Spleen (tissue), 11 donors: ENCODE data around the gene ZNF862. TPM values are rescaled to one million over a fixed set of nuclear protein-coding genes. Genes with fewer than 3 reads are reported as not detected.

ENCODE experiments used
- DNase-seq: peaks from one replicate; pipeline ENCODE4 v3.0.0-alpha.2; 2020
- H3K27ac ChIP-seq, 8 donors: fragments of 200-600 bp; sonication (generic) in 7 of 8; 1 replicate in 4 of 8; 2 replicates in 4 of 8; pipeline versions ENCODE4 v1.5.0 to v1.8.0; 2016 to 2021; ENCODE audit warnings: inconsistent platforms in 4 of 8, mild to moderate bottlenecking in 4 of 8, moderate library complexity in 1 of 8
- H3K27me3 ChIP-seq, 7 donors: fragments of 200-600 bp; sonication (generic) in 6 of 7; replicated peaks in 1 of 7; 1 replicate in 4 of 7; 2 replicates in 3 of 7; pipeline versions ENCODE4 v1.5.0 to v1.8.0; 2016 to 2021; ENCODE audit warnings: inconsistent platforms in 3 of 7, mild to moderate bottlenecking in 1 of 7
- H3K36me3 ChIP-seq, 6 donors: fragments of 200-600 bp; sonication (generic) in 5 of 6; 1 replicate in 4 of 6; 2 replicates in 2 of 6; pipeline versions ENCODE4 v1.5.0 to v1.8.0; 2016 to 2021; ENCODE audit warnings: inconsistent platforms in 2 of 6
- H3K4me1 ChIP-seq, 6 donors: fragments of 200-600 bp; sonication (generic) in 5 of 6; 1 replicate in 3 of 6; 2 replicates in 3 of 6; pipeline versions ENCODE4 v1.5.0 to v1.8.0; 2016 to 2021; ENCODE audit warnings: inconsistent platforms in 3 of 6
- H3K4me3 ChIP-seq, 8 donors: fragments of 200-600 bp; sonication (generic) in 7 of 8; 1 replicate in 4 of 8; 2 replicates in 4 of 8; pipeline versions ENCODE4 v1.5.0 to v1.8.0; 2016 to 2021; ENCODE audit warnings: inconsistent platforms in 4 of 8, mild to moderate bottlenecking in 4 of 8, moderate library complexity in 2 of 8
- H3K9me3 ChIP-seq, 8 donors: fragments of 200-600 bp; sonication (generic) in 7 of 8; 1 replicate in 4 of 8; 2 replicates in 4 of 8; pipeline versions ENCODE4 v1.5.0 to v1.8.0; 2016 to 2021; ENCODE audit warnings: inconsistent platforms in 4 of 8
- POLR2A ChIP-seq, 3 donors: fragments of 450-650 bp; IDR thresholded peaks; one replicate each; pipeline ENCODE4 v1.5.1; 2017; ENCODE audit warnings: antibody characterized with exemption in 3 of 3, mild to moderate bottlenecking in 1 of 3
- POLR2AphosphoS5 ChIP-seq, 3 donors: sonication (generic); formaldehyde crosslinking; IDR thresholded peaks; one replicate each; pipeline ENCODE4 v1.5.1; 2017; ENCODE audit warnings: antibody characterized with exemption in 3 of 3
- WGBS, 5 donors: extraction: QIAGEN DNeasy Blood & Tissue Kit in 3 of 5; methylation state at CpG; one replicate each; pipeline versions ENCODE4 v1.1.5 to v1.1.7; 2013 to 2018; 5-methylcytosine and 5-hydroxymethylcytosine counted together
- intact Hi-C: fragments of 100-400 bp; cut with DNase I; formaldehyde crosslinking; loops from one replicate; pipeline ENCODE4 v1.15.0; 2023; ENCODE audit warnings: low total_unique reads
- polyA plus RNA-seq, 3 donors: library from polyadenylated mRNA; stranded (reverse); fragments of 200-250 nt; gene quantifications; one replicate each; pipeline ENCODE4 v1.2.1, GENCODE V29; 2013
- total RNA-seq, 7 donors: library from RNA; depleted of rRNA in 3 of 7; stranded (reverse); fragments of >200 nt in 3 of 7; fragmentation: NEBNext Ultra II Directional in 4 of 7; extraction: Animal tissue kit (Norgen Biotek cat#: 25700) in 4 of 7; gene quantifications; one replicate each; pipeline versions ENCODE4 v1.1.0 to v1.2.1, GENCODE V29; 2016 to 2021
- TF ChIP-seq, protein P1 (sequence below), 11 experiments: fragments of 200-600 bp in 7 of 11; fragments of 450-650 bp in 4 of 11; sonication (generic) in 4 of 11; IDR thresholded peaks in 8 of 11; conservative IDR thresholded peaks in 3 of 11; 1 replicate in 7 of 11; 2 replicates in 4 of 11; pipeline versions ENCODE4 v1.4.0 to v1.8.0; 2016 to 2021; ENCODE audit warnings: antibody characterized with exemption in 11 of 11, inconsistent platforms in 4 of 11, mild to moderate bottlenecking in 1 of 11
- donor health status: healthy with polysubstance abuse.
- donor health status: DM: no; HTN: no; CAD: no; lungs with moderate emphysema.
- donor health status: DM: no; HTN: no; CAD: no.
- donor health status: Bipolar disorder and iron deficiency.
- donor health status: healthy.
- donor health status: DM: no; HTN: no; CAD: no.
- donor health status: DM: yes; HTN: yes; CAD: no.

The ZNF862 gene
- total and polyA plus RNA-seq, 10 donors, result 4.4 to 39.8 (median 25.4) TPM

DNA sequence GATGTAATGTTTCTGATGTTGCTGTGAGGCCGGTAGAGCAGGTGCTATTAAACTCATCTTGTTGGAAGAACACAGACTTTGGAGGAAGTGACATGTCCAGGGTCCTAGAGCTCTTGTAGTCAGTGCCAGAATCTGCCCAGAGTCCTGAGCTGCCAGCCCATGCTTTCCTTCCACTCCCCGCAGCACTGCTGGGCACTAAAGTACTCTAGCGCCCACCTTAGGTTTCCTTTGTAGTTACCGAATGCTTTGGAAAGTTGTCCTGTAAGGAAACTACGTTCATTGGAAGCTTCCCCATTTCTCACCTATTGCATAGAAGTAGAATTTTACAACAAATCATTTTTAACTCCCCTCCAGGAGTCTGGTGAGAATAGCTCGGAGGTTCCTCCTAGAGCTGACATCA is 11.0 kb downstream of the ZNF862 start:
- H3K4me1 ChIP-seq, result peaks cover 0 to 13% (median 0%) of the 10 kb centered on the region in 6 donors
- no peak overlapping the region for H3K27ac ChIP-seq
- intact Hi-C loops, result no loop called here
- peaks cover 0 to 69% (median 14%) of the 10 kb centered on the region in 6 donors for H3K36me3 ChIP-seq
- no peak overlapping the region for H3K4me3 ChIP-seq
- H3K9me3 ChIP-seq, result no peaks in the 10 kb centered on the region
- TF ChIP-seq, protein P1, sequence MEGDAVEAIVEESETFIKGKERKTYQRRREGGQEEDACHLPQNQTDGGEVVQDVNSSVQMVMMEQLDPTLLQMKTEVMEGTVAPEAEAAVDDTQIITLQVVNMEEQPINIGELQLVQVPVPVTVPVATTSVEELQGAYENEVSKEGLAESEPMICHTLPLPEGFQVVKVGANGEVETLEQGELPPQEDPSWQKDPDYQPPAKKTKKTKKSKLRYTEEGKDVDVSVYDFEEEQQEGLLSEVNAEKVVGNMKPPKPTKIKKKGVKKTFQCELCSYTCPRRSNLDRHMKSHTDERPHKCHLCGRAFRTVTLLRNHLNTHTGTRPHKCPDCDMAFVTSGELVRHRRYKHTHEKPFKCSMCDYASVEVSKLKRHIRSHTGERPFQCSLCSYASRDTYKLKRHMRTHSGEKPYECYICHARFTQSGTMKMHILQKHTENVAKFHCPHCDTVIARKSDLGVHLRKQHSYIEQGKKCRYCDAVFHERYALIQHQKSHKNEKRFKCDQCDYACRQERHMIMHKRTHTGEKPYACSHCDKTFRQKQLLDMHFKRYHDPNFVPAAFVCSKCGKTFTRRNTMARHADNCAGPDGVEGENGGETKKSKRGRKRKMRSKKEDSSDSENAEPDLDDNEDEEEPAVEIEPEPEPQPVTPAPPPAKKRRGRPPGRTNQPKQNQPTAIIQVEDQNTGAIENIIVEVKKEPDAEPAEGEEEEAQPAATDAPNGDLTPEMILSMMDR (IDR thresholded peaks at IDR 0.05 in 8 of 11, conservative IDR thresholded peaks at IDR 0.05 in 3 of 11), result no peak
- TF ChIP-seq POLR2A (IDR thresholded peaks at IDR 0.05), result no peak
- TF ChIP-seq POLR2AphosphoS5 (IDR thresholded peaks at IDR 0.05), result no peak
- H3K27me3 ChIP-seq, result no peaks in the 10 kb centered on the region
- no peak for DNase-seq
- 89 to 97% (median 89%) methylated on average over 6 of the region's 6 CpGs for WGBS, 5 donors

DNA sequence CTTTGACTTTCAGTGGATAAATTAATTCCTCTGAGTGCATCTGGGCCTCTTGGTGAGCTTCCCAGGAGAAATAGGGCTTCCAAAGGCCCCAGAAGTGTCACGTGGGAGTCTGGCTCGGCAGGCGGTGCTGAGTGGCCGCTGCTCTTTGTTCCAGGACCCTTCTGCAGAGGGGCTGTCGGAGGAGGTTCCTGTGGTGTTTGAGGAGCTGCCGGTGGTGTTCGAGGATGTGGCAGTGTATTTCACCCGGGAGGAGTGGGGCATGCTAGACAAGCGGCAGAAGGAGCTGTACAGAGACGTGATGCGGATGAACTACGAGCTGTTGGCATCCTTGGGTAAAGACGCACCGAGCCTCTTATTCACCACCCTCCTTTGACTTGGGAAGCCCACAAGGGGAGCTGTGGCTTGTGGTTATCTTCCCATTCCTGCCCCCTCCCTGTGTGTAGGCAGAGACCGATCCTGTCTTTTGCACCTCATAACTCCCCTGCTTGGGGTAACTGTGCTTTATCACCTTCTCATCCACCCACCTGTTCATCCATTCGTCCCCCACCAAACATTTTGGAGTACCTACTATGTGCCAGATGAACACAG is 11.9 kb downstream of the ZNF862 start:
- H3K36me3 ChIP-seq, result peaks cover 0 to 70% (median 14%) of the 10 kb centered on the region in 6 donors
- H3K27ac ChIP-seq, result no peak overlapping the region
- no peaks in the 10 kb centered on the region for H3K27me3 ChIP-seq
- TF ChIP-seq POLR2AphosphoS5 (IDR thresholded peaks at IDR 0.05), result no peak
- TF ChIP-seq, protein P1 (IDR thresholded peaks at IDR 0.05 in 8 of 11, conservative IDR thresholded peaks at IDR 0.05 in 3 of 11), result no peak
- DNase-seq, result no peak
- no peaks in the 10 kb centered on the region for H3K9me3 ChIP-seq
- H3K4me1 ChIP-seq, result peaks cover 0 to 20% (median 3%) of the 10 kb centered on the region in 6 donors
- WGBS, 5 donors, result 78 to 90% (median 82%) methylated on average over 15 to 16 of the region's 16 CpGs
- H3K4me3 ChIP-seq, result no peak overlapping the region
- intact Hi-C loops, result no loop called here

DNA sequence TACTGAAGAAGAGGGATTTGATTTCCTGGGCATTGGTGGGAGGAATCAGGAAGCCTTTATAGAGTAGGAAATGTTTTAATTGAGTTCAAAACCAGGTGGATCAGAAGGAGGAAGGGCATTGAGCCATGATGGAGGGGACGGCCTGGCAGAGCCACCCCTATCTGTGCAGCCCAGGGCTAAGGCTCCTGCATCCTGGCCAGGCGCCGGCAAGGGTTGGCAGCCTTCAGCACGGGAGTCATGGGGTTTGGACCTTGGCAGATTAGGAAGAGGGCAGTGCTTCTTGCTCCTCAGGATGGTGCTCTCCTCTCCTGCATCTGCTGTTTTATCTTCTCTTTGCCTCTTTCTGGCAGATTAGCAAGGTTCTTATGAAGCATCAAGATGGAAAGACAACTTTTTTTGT is 12.5 kb downstream of the ZNF862 start:
- intact Hi-C loops, result no loop called here
- H3K4me1 ChIP-seq, result peaks cover 0 to 25% (median 3%) of the 10 kb centered on the region in 6 donors
- 77 to 90% (median 82%) methylated on average over 1 to 4 of the region's 4 CpGs for WGBS, 5 donors
- H3K4me3 ChIP-seq, result no peak overlapping the region
- peaks cover 0 to 71% (median 14%) of the 10 kb centered on the region in 6 donors for H3K36me3 ChIP-seq
- H3K27me3 ChIP-seq, result no peaks in the 10 kb centered on the region
- DNase-seq, result no peak
- H3K9me3 ChIP-seq, result no peaks in the 10 kb centered on the region
- no peak for TF ChIP-seq POLR2AphosphoS5 (IDR thresholded peaks at IDR 0.05)
- no peak for TF ChIP-seq POLR2A (IDR thresholded peaks at IDR 0.05)
- TF ChIP-seq, protein P1 (IDR thresholded peaks at IDR 0.05 in 8 of 11, conservative IDR thresholded peaks at IDR 0.05 in 3 of 11), result no peak
- no peak overlapping the region for H3K27ac ChIP-seq

DNA sequence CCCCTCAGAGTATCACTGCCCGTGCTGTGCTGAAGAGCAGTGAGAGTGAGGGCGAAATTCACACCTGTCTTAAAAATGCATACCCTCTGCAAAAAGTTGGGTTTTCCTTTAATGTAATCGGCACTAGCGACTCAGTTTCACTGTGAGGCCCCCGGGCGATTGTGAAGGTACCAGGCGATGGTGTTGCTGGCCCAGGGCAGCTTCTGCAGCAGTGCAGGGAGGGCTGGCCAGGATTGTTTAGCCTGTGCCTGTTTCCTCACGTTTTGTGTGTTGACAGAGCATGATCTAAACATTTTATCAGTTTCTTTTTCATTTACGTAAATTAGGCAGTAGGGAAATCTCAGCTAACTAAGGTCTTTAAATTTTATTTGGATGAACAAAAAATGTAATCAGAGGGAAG is 13.3 kb downstream of the ZNF862 start:
- Histone ChIP-seq H3K27ac (no peak overlapping the region), H3K9me3 (no peaks in the 10 kb centered on the region), H3K4me1 (peaks cover 0 to 21% (median 3%) of the 10 kb centered on the region in 6 donors), H3K4me3 (no peak overlapping the region), H3K27me3 (no peaks in the 10 kb centered on the region), H3K36me3 (peaks cover 0 to 70% (median 11%) of the 10 kb centered on the region in 6 donors)
- no peak for TF ChIP-seq POLR2A (IDR thresholded peaks at IDR 0.05)
- TF ChIP-seq, protein P1 (IDR thresholded peaks at IDR 0.05 in 8 of 11, conservative IDR thresholded peaks at IDR 0.05 in 3 of 11), result no peak
- intact Hi-C loops, result no loop called here
- no peak for DNase-seq
- WGBS, 5 donors, result 89 to 97% (median 92%) methylated on average over 9 of the region's 9 CpGs
